HepG2 (cell line): ENCODE data around the gene PGA3.
"Not testable (repeated sequence)": the region's sequence is repeated elsewhere in the genome, so short reads cannot be mapped to it uniquely, and the experiment has no call there.

ENCODE experiments used
- HDAC2 ChIP-seq: sonication (generic); formaldehyde crosslinking; IDR thresholded peaks from 2 replicates; pipeline ENCODE4 v1.4.0; 2020; ENCODE audit warnings: missing genetic modification reagents
- TARDBP ChIP-seq: sonication (generic); formaldehyde crosslinking; IDR thresholded peaks from 2 replicates; pipeline ENCODE4 v1.8.0; 2022; ENCODE audit warnings: mild to moderate bottlenecking, missing genetic modification reagents
- ZNF143 ChIP-seq: sonication (generic); formaldehyde crosslinking; IDR thresholded peaks from 2 replicates; pipeline ENCODE4 v1.4.0; 2020; ENCODE audit warnings: missing genetic modification reagents
- TF ChIP-seq, protein P1 (sequence below): sonication (generic); formaldehyde crosslinking; IDR thresholded peaks from 2 replicates; pipeline ENCODE4 v1.5.0; 2020; ENCODE audit warnings: mild to moderate bottlenecking, missing genetic modification reagents, moderate library complexity
- TF ChIP-seq, protein P2 (sequence below): sonication (generic); formaldehyde crosslinking; IDR thresholded peaks from 2 replicates; pipeline ENCODE4 v1.8.0; 2022; ENCODE audit warnings: missing genetic modification reagents, mild to moderate bottlenecking, borderline replicate concordance
- TF ChIP-seq, protein P3 (sequence below): sonication (generic); formaldehyde crosslinking; IDR thresholded peaks from 2 replicates; pipeline ENCODE4 v1.9.0; 2021; ENCODE audit warnings: missing genetic modification reagents, borderline replicate concordance

GRCh38 chr11:61222047-61222446 lies 18.7 kb downstream of the PGA3 start, which contains the start of gene PGA4:
- TF ChIP-seq, protein P1, sequence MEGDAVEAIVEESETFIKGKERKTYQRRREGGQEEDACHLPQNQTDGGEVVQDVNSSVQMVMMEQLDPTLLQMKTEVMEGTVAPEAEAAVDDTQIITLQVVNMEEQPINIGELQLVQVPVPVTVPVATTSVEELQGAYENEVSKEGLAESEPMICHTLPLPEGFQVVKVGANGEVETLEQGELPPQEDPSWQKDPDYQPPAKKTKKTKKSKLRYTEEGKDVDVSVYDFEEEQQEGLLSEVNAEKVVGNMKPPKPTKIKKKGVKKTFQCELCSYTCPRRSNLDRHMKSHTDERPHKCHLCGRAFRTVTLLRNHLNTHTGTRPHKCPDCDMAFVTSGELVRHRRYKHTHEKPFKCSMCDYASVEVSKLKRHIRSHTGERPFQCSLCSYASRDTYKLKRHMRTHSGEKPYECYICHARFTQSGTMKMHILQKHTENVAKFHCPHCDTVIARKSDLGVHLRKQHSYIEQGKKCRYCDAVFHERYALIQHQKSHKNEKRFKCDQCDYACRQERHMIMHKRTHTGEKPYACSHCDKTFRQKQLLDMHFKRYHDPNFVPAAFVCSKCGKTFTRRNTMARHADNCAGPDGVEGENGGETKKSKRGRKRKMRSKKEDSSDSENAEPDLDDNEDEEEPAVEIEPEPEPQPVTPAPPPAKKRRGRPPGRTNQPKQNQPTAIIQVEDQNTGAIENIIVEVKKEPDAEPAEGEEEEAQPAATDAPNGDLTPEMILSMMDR (CRISPR knock-in tag): not testable (repeated sequence)
- TF ChIP-seq, protein P2, sequence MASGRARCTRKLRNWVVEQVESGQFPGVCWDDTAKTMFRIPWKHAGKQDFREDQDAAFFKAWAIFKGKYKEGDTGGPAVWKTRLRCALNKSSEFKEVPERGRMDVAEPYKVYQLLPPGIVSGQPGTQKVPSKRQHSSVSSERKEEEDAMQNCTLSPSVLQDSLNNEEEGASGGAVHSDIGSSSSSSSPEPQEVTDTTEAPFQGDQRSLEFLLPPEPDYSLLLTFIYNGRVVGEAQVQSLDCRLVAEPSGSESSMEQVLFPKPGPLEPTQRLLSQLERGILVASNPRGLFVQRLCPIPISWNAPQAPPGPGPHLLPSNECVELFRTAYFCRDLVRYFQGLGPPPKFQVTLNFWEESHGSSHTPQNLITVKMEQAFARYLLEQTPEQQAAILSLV (CRISPR knock-in tag): not testable (repeated sequence)
- TF ChIP-seq, protein P3, sequence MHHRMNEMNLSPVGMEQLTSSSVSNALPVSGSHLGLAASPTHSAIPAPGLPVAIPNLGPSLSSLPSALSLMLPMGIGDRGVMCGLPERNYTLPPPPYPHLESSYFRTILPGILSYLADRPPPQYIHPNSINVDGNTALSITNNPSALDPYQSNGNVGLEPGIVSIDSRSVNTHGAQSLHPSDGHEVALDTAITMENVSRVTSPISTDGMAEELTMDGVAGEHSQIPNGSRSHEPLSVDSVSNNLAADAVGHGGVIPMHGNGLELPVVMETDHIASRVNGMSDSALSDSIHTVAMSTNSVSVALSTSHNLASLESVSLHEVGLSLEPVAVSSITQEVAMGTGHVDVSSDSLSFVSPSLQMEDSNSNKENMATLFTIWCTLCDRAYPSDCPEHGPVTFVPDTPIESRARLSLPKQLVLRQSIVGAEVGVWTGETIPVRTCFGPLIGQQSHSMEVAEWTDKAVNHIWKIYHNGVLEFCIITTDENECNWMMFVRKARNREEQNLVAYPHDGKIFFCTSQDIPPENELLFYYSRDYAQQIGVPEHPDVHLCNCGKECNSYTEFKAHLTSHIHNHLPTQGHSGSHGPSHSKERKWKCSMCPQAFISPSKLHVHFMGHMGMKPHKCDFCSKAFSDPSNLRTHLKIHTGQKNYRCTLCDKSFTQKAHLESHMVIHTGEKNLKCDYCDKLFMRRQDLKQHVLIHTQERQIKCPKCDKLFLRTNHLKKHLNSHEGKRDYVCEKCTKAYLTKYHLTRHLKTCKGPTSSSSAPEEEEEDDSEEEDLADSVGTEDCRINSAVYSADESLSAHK (CRISPR knock-in tag): not testable (repeated sequence)
- TF ChIP-seq HDAC2, ZNF143, TARDBP (CRISPR knock-in tag): not testable (repeated sequence)
